ENCODE measurements around the gene CNTN5.

Gene CNTN5

GRCh38 chr11:99391245-99391644 lies 370.5 kb downstream of the CNTN5 start:
- Histone ChIP-seq H3K4me3 (no peak overlapping the region), H3K27ac (no peak overlapping the region)
- no peak for TF ChIP-seq CTCF (IDR thresholded peaks at IDR 0.05)
- no peak for DNase-seq (ENCODE audit: low spot score)

- Histone ChIP-seq H3K27ac (no peak overlapping the region), H3K4me3 (no peak overlapping the region)
- TF ChIP-seq CTCF (IDR thresholded peaks at IDR 0.05), result no peak
- no peak for DNase-seq (ENCODE audit: low spot score)
Measured at GRCh38 chr11:99406345-99406744, 385.6 kb downstream of the CNTN5 start.

GRCh38 chr11:99410636-99411035 lies 389.9 kb downstream of the CNTN5 start:
- DNase-seq (ENCODE audit: low spot score), result no peak
- Histone ChIP-seq H3K4me3 (no peak overlapping the region), H3K27ac (no peak overlapping the region)
- TF ChIP-seq CTCF (IDR thresholded peaks at IDR 0.05), result no peak

GRCh38 chr11:99418927-99419720 lies 398.4 kb downstream of the CNTN5 start:
- Histone ChIP-seq H3K4me3 (no peak overlapping the region), H3K27ac (no peak overlapping the region)
- no peak for DNase-seq (ENCODE audit: low spot score)
- TF ChIP-seq CTCF (IDR thresholded peaks at IDR 0.05), result no peak

GRCh38 chr11:99419991-99420390 lies 399.2 kb downstream of the CNTN5 start:
- TF ChIP-seq CTCF (IDR thresholded peaks at IDR 0.05), result no peak
- Histone ChIP-seq H3K4me3 (no peak overlapping the region), H3K27ac (no peak overlapping the region)
- DNase-seq (ENCODE audit: low spot score), result no peak

- no peak for TF ChIP-seq CTCF (IDR thresholded peaks at IDR 0.05)
- H3K27ac ChIP-seq, result no peak overlapping the region
- no peak for DNase-seq (ENCODE audit: low spot score)
- no peak overlapping the region for H3K4me3 ChIP-seq
Measured at GRCh38 chr11:99422581-99423427, 402.1 kb downstream of the CNTN5 start.

Measured in coronary artery (tissue), 2 donors.